HepG2 (cell line): ENCODE measurements around the gene PRPSAP1. TPM values are rescaled to one million over a fixed set of nuclear protein-coding genes. Genes with fewer than 3 reads are reported as not detected.

Experiments used
- AGO1 ChIP-seq: fragments of 200-400 bp; formaldehyde crosslinking; IDR thresholded peaks from 2 replicates; pipeline ENCODE4 v1.6.1; 2017; ENCODE audit warnings: mild to moderate bottlenecking, low read depth, low read length, moderate library complexity; ENCODE audit not compliant: poor library complexity, severe bottlenecking
- AGO2 ChIP-seq: fragments of 200-400 bp; formaldehyde crosslinking; optimal IDR thresholded peaks from 2 replicates; pipeline ENCODE3; 2017; ENCODE audit warnings: mild to moderate bottlenecking, low read depth, low read length, moderate library complexity
- DNMT3B ChIP-seq: conservative IDR thresholded peaks from 2 replicates; pipeline ENCODE4 v1.6.1; 2016; ENCODE audit warnings: missing biosample characterization, control low read depth
- FOXO1 ChIP-seq: sonication (generic); formaldehyde crosslinking; IDR thresholded peaks from 2 replicates; pipeline ENCODE4 v1.4.0; 2020; ENCODE audit warnings: missing genetic modification reagents
- KDM5B ChIP-seq: sonication (generic); formaldehyde crosslinking; IDR thresholded peaks from 2 replicates; pipeline ENCODE4 v1.4.0; 2020; ENCODE audit warnings: missing genetic modification reagents, mild to moderate bottlenecking, borderline replicate concordance
- MIER2 ChIP-seq: IDR thresholded peaks from 2 replicates; pipeline ENCODE4 v1.6.1; 2016; ENCODE audit warnings: missing biosample characterization, missing genetic modification reagents
- MXI1 ChIP-seq: IDR thresholded peaks from 3 replicates; pipeline ENCODE4 v1.6.1; 2012; ENCODE audit warnings: low read depth, low read length, inconsistent platforms, borderline replicate concordance
- NFIB ChIP-seq: sonication (generic); formaldehyde crosslinking; IDR thresholded peaks from 2 replicates; pipeline ENCODE4 v1.9.0; 2021; ENCODE audit warnings: missing genetic modification reagents, mild to moderate bottlenecking, borderline replicate concordance
- NONO ChIP-seq, 2 experiments: fragments of 450-650 bp in 1 of 2; sonication (generic) in 1 of 2; formaldehyde crosslinking in 1 of 2; IDR thresholded peaks in 1 of 2; conservative IDR thresholded peaks in 1 of 2; 2 replicates each; pipeline versions ENCODE4 v1.6.1 to v1.8.0; 2017 to 2022; ENCODE audit warnings: mild to moderate bottlenecking in 1 of 2, missing genetic modification reagents in 1 of 2, moderate library complexity in 1 of 2
- PRPF4 ChIP-seq: fragments of 200-400 bp; formaldehyde crosslinking; IDR thresholded peaks from 2 replicates; pipeline ENCODE4 v1.6.1; 2016; ENCODE audit warnings: low read length, low read depth; ENCODE audit not compliant: poor library complexity, severe bottlenecking
- SAP130 ChIP-seq: IDR thresholded peaks from 2 replicates; pipeline ENCODE4 v1.6.1; 2016; ENCODE audit warnings: low read depth
- SP5 ChIP-seq: IDR thresholded peaks from 2 replicates; pipeline ENCODE4 v1.6.1; 2016; ENCODE audit warnings: low read depth, borderline replicate concordance
- TRIM24 ChIP-seq: sonication (generic); formaldehyde crosslinking; IDR thresholded peaks from 2 replicates; pipeline ENCODE4 v1.8.0; 2022; ENCODE audit warnings: mild to moderate bottlenecking, missing genetic modification reagents
- ZBTB1 ChIP-seq: sonication (generic); formaldehyde crosslinking; IDR thresholded peaks from 2 replicates; pipeline ENCODE4 v1.4.0; 2020; ENCODE audit warnings: missing genetic modification reagents, borderline replicate concordance
- ZFP90 ChIP-seq: sonication (generic); formaldehyde crosslinking; IDR thresholded peaks from 2 replicates; pipeline ENCODE4 v1.8.0; 2022; ENCODE audit warnings: missing genetic modification reagents, mild to moderate bottlenecking, inconsistent platforms, borderline replicate concordance
- ZNF232 ChIP-seq: sonication (generic); formaldehyde crosslinking; IDR thresholded peaks from 2 replicates; pipeline ENCODE4 v1.4.0; 2020; ENCODE audit warnings: missing genetic modification reagents, borderline replicate concordance
- ZNF326 ChIP-seq: sonication (generic); formaldehyde crosslinking; IDR thresholded peaks from 2 replicates; pipeline ENCODE4 v1.4.0; 2020; ENCODE audit warnings: missing genetic modification reagents, borderline replicate concordance
- ZNF362 ChIP-seq: sonication (generic); formaldehyde crosslinking; IDR thresholded peaks from 2 replicates; pipeline ENCODE4 v1.4.0; 2020; ENCODE audit warnings: missing genetic modification reagents, mild to moderate bottlenecking, borderline replicate concordance
- ZNF644 ChIP-seq: IDR thresholded peaks from 2 replicates; pipeline ENCODE4 v1.6.1; 2016; ENCODE audit warnings: low read depth
- ZNF891 ChIP-seq: sonication (generic); formaldehyde crosslinking; IDR thresholded peaks from 2 replicates; pipeline ENCODE4 v1.5.0; 2020; ENCODE audit warnings: mild to moderate bottlenecking, missing genetic modification reagents
- polyA plus RNA-seq, 8 experiments: library from polyadenylated mRNA; depleted of rRNA in 3 of 8; stranded (reverse) in 7 of 8; unstranded in 1 of 8; fragments of >200 nt; fragmentation: Illumina TruSeq in 4 of 8; extraction: Trizol in 4 of 8; gene quantifications; 2 replicates each; pipeline versions ENCODE4 v1.2.1 to v1.2.3, GENCODE V29; 2011 to 2016; ENCODE audit warnings: low read depth in 4 of 8, missing spikeins in 1 of 8, mixed read lengths in 1 of 8; ENCODE audit not compliant: insufficient read depth in 1 of 8
- total RNA-seq, 5 experiments: library from RNA; depleted of rRNA; stranded (reverse); fragments of >200 nt; fragmentation: Illumina TruSeq; extraction: Trizol; gene quantifications; 2 replicates each; pipeline ENCODE4 v1.2.3, GENCODE V29; 2016; ENCODE audit warnings: low read depth in 1 of 5
- TF ChIP-seq, protein P1 (sequence below): sonication (generic); formaldehyde crosslinking; IDR thresholded peaks from 2 replicates; pipeline ENCODE4 v1.4.0; 2020; ENCODE audit warnings: missing genetic modification reagents
- TF ChIP-seq, protein P2 (sequence below): sonication (generic); formaldehyde crosslinking; IDR thresholded peaks from 2 replicates; pipeline ENCODE4 v1.4.0; 2020; ENCODE audit warnings: missing genetic modification reagents, borderline replicate concordance
- TF ChIP-seq, protein P3 (sequence below): sonication (generic); formaldehyde crosslinking; IDR thresholded peaks from 2 replicates; pipeline ENCODE4 v1.8.0; 2022; ENCODE audit warnings: missing genetic modification reagents, mild to moderate bottlenecking, borderline replicate concordance

Gene PRPSAP1
- total and polyA plus RNA-seq, 2 of the 13 experiments (the other 11 are each of a cell fraction or from before 2014, with no cell fraction given): 91.1 to 314 TPM

DNA sequence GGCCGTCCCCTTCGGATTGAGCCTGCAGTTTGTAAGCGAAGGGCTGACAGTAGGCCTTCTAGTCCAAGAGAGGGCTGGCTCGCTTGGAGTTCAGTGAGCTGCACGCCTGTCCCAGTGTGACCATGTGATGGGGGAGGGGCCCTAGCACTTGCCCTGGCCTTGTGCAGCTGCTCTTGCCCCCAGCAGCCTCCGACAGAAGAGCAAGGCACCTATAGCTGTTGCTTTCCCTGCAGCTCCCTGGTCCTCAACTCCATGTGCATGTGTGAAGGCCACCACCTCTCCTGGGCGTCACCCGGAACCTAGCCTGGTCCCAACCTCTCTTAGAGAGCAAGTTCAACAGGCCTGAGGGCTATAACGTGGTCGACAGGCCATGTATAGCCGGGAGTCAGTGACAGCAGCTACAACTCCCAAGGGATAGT lies 36.3 kb upstream of the PRPSAP1 start (continued):
- TF ChIP-seq FOXO1: peak; percentile 10; the same call in 1 of the 2 replicates
- TF ChIP-seq SP5 (CRISPR knock-in tag): 0 out of 2 replicates have a peak, but pooled peaks have one; percentile 8
- TF ChIP-seq, protein P1, sequence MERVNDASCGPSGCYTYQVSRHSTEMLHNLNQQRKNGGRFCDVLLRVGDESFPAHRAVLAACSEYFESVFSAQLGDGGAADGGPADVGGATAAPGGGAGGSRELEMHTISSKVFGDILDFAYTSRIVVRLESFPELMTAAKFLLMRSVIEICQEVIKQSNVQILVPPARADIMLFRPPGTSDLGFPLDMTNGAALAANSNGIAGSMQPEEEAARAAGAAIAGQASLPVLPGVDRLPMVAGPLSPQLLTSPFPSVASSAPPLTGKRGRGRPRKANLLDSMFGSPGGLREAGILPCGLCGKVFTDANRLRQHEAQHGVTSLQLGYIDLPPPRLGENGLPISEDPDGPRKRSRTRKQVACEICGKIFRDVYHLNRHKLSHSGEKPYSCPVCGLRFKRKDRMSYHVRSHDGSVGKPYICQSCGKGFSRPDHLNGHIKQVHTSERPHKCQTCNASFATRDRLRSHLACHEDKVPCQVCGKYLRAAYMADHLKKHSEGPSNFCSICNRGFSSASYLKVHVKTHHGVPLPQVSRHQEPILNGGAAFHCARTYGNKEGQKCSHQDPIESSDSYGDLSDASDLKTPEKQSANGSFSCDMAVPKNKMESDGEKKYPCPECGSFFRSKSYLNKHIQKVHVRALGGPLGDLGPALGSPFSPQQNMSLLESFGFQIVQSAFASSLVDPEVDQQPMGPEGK: peak; percentile 57; the same call in 1 of the 2 replicates
- TF ChIP-seq ZBTB1 (CRISPR knock-in tag): no peak
- 0 out of 2 replicates have a peak, but pooled peaks have one; percentile 44 for TF ChIP-seq TRIM24 (CRISPR knock-in tag)
- no peak for TF ChIP-seq ZFP90 (CRISPR knock-in tag)
- TF ChIP-seq MIER2 (CRISPR knock-in tag): no peak
- TF ChIP-seq KDM5B (CRISPR knock-in tag): peak; percentile 17; the same call in 1 of the 2 replicates
- TF ChIP-seq SAP130 (CRISPR knock-in tag): peak; percentile 23; the same call in 1 of the 2 replicates
- 0 out of 3 replicates have a peak, but pooled peaks have one; percentile 11 for TF ChIP-seq MXI1
- TF ChIP-seq NFIB (CRISPR knock-in tag): peak; percentile 72; the same call in 1 of the 2 replicates
- TF ChIP-seq ZNF644 (CRISPR knock-in tag): no peak
- TF ChIP-seq NONO (IDR thresholded peaks at IDR 0.05): no peak
- 0 out of 2 replicates have a peak, but pooled peaks have one; percentile 37 for TF ChIP-seq NONO (CRISPR knock-in tag; conservative IDR thresholded peaks at IDR 0.05)
- 0 out of 2 replicates have a peak, but pooled peaks have one; percentile 6 for TF ChIP-seq ZNF362 (CRISPR knock-in tag)
- TF ChIP-seq AGO2: peak; percentile 88
- TF ChIP-seq ZNF232 (CRISPR knock-in tag): no peak
- TF ChIP-seq PRPF4: no peak
- peak; percentile 45 for TF ChIP-seq AGO1
- TF ChIP-seq ZNF891: no peak
- peak; percentile 84; the same call in 1 of the 2 replicates for TF ChIP-seq ZNF326 (CRISPR knock-in tag)
- no peak for TF ChIP-seq DNMT3B (CRISPR knock-in tag)
- TF ChIP-seq, protein P2, sequence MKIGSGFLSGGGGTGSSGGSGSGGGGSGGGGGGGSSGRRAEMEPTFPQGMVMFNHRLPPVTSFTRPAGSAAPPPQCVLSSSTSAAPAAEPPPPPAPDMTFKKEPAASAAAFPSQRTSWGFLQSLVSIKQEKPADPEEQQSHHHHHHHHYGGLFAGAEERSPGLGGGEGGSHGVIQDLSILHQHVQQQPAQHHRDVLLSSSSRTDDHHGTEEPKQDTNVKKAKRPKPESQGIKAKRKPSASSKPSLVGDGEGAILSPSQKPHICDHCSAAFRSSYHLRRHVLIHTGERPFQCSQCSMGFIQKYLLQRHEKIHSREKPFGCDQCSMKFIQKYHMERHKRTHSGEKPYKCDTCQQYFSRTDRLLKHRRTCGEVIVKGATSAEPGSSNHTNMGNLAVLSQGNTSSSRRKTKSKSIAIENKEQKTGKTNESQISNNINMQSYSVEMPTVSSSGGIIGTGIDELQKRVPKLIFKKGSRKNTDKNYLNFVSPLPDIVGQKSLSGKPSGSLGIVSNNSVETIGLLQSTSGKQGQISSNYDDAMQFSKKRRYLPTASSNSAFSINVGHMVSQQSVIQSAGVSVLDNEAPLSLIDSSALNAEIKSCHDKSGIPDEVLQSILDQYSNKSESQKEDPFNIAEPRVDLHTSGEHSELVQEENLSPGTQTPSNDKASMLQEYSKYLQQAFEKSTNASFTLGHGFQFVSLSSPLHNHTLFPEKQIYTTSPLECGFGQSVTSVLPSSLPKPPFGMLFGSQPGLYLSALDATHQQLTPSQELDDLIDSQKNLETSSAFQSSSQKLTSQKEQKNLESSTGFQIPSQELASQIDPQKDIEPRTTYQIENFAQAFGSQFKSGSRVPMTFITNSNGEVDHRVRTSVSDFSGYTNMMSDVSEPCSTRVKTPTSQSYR: peak; percentile 89; the same call in 1 of the 2 replicates
- TF ChIP-seq, protein P3, sequence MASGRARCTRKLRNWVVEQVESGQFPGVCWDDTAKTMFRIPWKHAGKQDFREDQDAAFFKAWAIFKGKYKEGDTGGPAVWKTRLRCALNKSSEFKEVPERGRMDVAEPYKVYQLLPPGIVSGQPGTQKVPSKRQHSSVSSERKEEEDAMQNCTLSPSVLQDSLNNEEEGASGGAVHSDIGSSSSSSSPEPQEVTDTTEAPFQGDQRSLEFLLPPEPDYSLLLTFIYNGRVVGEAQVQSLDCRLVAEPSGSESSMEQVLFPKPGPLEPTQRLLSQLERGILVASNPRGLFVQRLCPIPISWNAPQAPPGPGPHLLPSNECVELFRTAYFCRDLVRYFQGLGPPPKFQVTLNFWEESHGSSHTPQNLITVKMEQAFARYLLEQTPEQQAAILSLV (CRISPR knock-in tag): no peak
